HG02642 (cell line): ENCODE results near the gene LPAR6.
"Not testable (repeated sequence)": the region's sequence is repeated elsewhere in the genome, so short reads cannot be mapped to it uniquely, and the experiment has no call there.

Experiments
- ATAC-seq: cut with Tn5 transposase; IDR thresholded peaks from one replicate; pipeline ENCODE4 v1.9.1; 2021; ENCODE audit warnings: mild to moderate bottlenecking; ENCODE audit not compliant: unreplicated experiment, poor library complexity

The LPAR6 gene

GRCh38 chr13:48422003-48422402 is 9.1 kb upstream of the LPAR6 start:
- ATAC-seq, result not testable (repeated sequence)

- ATAC-seq, result no peak
Measured at GRCh38 chr13:48415516-48415915, 2.6 kb upstream of the LPAR6 start.

GRCh38 chr13:48414501-48414900 is 1.6 kb upstream of the LPAR6 start:
- ATAC-seq, result no peak

- no peak for ATAC-seq
Measured at GRCh38 chr13:48411841-48412531, 927 bp downstream of the LPAR6 start.

GRCh38 chr13:48411147-48411794 is 1.6 kb downstream of the LPAR6 start:
- ATAC-seq, result no peak

GRCh38 chr13:48410199-48410598 is 2.7 kb downstream of the LPAR6 start:
- no peak for ATAC-seq

GRCh38 chr13:48405875-48406274 is 7.0 kb downstream of the LPAR6 start:
- no peak for ATAC-seq

- no peak for ATAC-seq
Measured at GRCh38 chr13:48404952-48405351, 8.0 kb downstream of the LPAR6 start.

GRCh38 chr13:48403913-48404312 is 9.0 kb downstream of the LPAR6 start:
- ATAC-seq, result no peak

GRCh38 chr13:48403151-48403631 is 9.7 kb downstream of the LPAR6 start:
- ATAC-seq, result peak; percentile 39

- no peak for ATAC-seq
Measured at GRCh38 chr13:48402325-48402932, 10.5 kb downstream of the LPAR6 start.

GRCh38 chr13:48401480-48401879 is 11.4 kb downstream of the LPAR6 start:
- ATAC-seq, result no peak

GRCh38 chr13:48400850-48401291 is 12.0 kb downstream of the LPAR6 start:
- peak; percentile 39 for ATAC-seq

GRCh38 chr13:48400090-48400694 is 12.7 kb downstream of the LPAR6 start:
- ATAC-seq, result no peak

- ATAC-seq, result no peak
Measured at GRCh38 chr13:48398450-48399095, 14.3 kb downstream of the LPAR6 start.

GRCh38 chr13:48397744-48398143 is 15.2 kb downstream of the LPAR6 start:
- no peak for ATAC-seq

GRCh38 chr13:48393698-48394085 is 19.2 kb downstream of the LPAR6 start:
- ATAC-seq, result no peak

GRCh38 chr13:48393030-48393697 is 19.7 kb downstream of the LPAR6 start:
- no peak for ATAC-seq

GRCh38 chr13:48391257-48391656 is 21.7 kb downstream of the LPAR6 start:
- no peak for ATAC-seq

GRCh38 chr13:48386816-48387215 is 26.1 kb downstream of the LPAR6 start:
- no peak for ATAC-seq
